Tibial nerve (tissue), 4 donors: ENCODE data around the gene MYO1D. TPM values are rescaled to one million over a fixed set of nuclear protein-coding genes. Genes with fewer than 3 reads are reported as not detected.
"Not testable (repeated sequence)": the region's sequence is repeated elsewhere in the genome, so short reads cannot be mapped to it uniquely, and the experiment has no call there.

Experiments used
- DNase-seq, 2 donors: peaks; one replicate each; pipeline ENCODE4 v3.0.0-alpha.2; 2019; ENCODE audit warnings: low spot score in 2 of 2
- H3K27ac ChIP-seq, 4 donors: fragments of 200-600 bp; sonication (generic) in 3 of 4; one replicate each; pipeline ENCODE4 v1.5.1; 2017 to 2019; ENCODE audit warnings: mild to moderate bottlenecking in 1 of 4
- H3K27me3 ChIP-seq, 2 donors: fragments of 200-600 bp; sonication (generic) in 1 of 2; one replicate each; pipeline versions ENCODE4 v1.5.1 to v1.6.0; 2017 to 2019
- H3K36me3 ChIP-seq, 3 donors: fragments of 200-600 bp; sonication (generic); one replicate each; pipeline ENCODE4 v1.5.1; 2018 to 2019
- H3K4me1 ChIP-seq, 4 donors: fragments of 200-600 bp; sonication (generic) in 3 of 4; one replicate each; pipeline ENCODE4 v1.5.1; 2017 to 2019
- H3K4me3 ChIP-seq, 4 donors: fragments of 200-600 bp; sonication (generic) in 3 of 4; one replicate each; pipeline ENCODE4 v1.5.1; 2017 to 2019; ENCODE audit warnings: mild to moderate bottlenecking in 1 of 4, moderate library complexity in 1 of 4
- H3K9me3 ChIP-seq, 4 donors: fragments of 200-600 bp; sonication (generic) in 3 of 4; one replicate each; pipeline ENCODE4 v1.5.1; 2017 to 2019
- CTCF ChIP-seq, 5 experiments: fragments of 200-600 bp in 3 of 5; fragments of 450-650 bp in 2 of 5; sonication (generic) in 3 of 5; IDR thresholded peaks; one replicate each; pipeline ENCODE4 v1.5.1; 2016 to 2019; ENCODE audit warnings: antibody characterized with exemption in 5 of 5, mild to moderate bottlenecking in 3 of 5, moderate library complexity in 2 of 5
- EP300 ChIP-seq, 2 donors: sonication (generic); formaldehyde crosslinking; IDR thresholded peaks; one replicate each; pipeline ENCODE4 v1.6.1; 2017; ENCODE audit warnings: antibody characterized with exemption in 2 of 2, mild to moderate bottlenecking in 1 of 2
- POLR2A ChIP-seq, 2 donors: fragments of 450-650 bp; IDR thresholded peaks; one replicate each; pipeline ENCODE4 v1.6.1; 2017; ENCODE audit warnings: antibody characterized with exemption in 2 of 2, mild to moderate bottlenecking in 2 of 2, moderate library complexity in 2 of 2
- WGBS, 2 donors: methylation state at CpG; one replicate each; pipeline ENCODE4 v1.1.5; 2018; 5-methylcytosine and 5-hydroxymethylcytosine counted together
- total RNA-seq, 4 donors: library from RNA; depleted of rRNA; stranded (reverse); fragments of >200 nt; gene quantifications; one replicate each; pipeline ENCODE4 v1.1.0, GENCODE V29; 2016

The MYO1D gene
- total RNA-seq, 4 donors from 2014 or later: 28.5 to 49.6 (median 42.4) TPM

DNA sequence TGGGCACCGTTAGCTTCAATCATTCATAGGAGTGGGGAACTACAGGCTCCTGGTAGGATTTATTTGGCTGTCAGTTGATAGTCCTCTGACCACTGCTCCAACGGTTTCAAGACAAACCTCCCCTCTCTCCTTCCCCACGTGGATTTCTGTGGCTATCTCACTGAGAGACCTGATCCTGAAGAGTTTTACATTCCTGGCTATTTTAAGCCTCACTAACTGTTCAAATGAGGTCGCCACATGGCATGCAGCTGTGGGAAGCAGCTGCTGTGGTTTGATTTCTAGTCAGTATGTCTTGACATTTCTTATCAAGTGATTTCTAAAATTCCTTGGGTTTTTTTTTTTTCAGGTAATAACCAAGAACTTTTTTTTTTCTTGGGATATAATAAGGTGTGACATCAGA is 351.8 kb downstream of the MYO1D start:
- H3K27me3 ChIP-seq: no peaks in the 10 kb centered on the region
- DNase-seq: no peak
- H3K4me1 ChIP-seq: peaks cover 0 to 6% (median 3%) of the 10 kb centered on the region in 4 donors
- H3K9me3 ChIP-seq: no peaks in the 10 kb centered on the region
- H3K27ac ChIP-seq: no peak overlapping the region
- H3K36me3 ChIP-seq: peaks cover 0 to 5% (median 0%) of the 10 kb centered on the region in 3 donors
- WGBS, 2 donors: 34 to 45% methylated on average over 4 of the region's 4 CpGs
- H3K4me3 ChIP-seq: no peak overlapping the region
- TF ChIP-seq EP300 (IDR thresholded peaks at IDR 0.05) (no peak), CTCF (IDR thresholded peaks at IDR 0.05) (no peak), POLR2A (IDR thresholded peaks at IDR 0.05) (no peak)

GRCh38 chr17:32524553-32524880 is 352.4 kb downstream of the MYO1D start:
- H3K27me3 ChIP-seq: not testable (repeated sequence)

DNA sequence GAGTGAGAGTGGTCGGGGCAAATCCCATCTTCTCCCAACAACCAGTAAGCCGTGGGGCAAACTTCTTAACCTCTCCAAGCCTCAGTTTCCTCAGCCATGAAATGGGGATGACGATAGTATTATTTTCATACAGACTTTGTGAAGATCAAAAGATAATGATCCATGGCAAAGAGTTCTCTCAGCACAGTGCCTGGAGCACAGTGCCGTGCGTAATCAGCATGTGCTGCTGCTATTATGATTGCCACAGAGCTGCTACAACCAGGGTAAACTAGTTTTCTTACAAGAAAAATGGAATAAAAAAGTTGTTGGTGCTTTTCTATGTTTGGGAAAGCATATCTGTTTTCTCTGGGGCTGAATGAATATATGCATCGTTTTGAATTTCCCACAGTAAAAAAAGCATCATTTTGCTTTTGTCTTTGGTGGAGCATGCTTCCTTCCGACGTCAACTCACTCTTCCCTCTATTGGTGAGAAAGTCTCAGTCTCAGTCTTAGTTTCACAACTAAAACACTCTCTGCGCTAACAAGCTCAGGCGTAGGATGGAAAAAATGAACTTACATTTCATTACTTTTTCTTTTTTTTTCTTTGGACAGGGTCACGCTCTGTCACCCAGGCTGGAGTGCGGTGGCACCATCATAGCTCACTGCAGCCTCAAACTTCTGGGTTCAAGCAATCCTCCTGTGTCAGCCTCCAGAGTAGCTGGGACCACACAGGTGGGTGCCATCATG is 352.9 kb downstream of the MYO1D start:
- no peaks in the 10 kb centered on the region for H3K9me3 ChIP-seq
- peaks cover 0 to 5% (median 0%) of the 10 kb centered on the region in 3 donors for H3K36me3 ChIP-seq
- DNase-seq: no peak
- H3K27ac ChIP-seq: no peak overlapping the region
- peaks cover 0 to 14% (median 7%) of the 10 kb centered on the region in 4 donors for H3K4me1 ChIP-seq
- no peaks in the 10 kb centered on the region for H3K27me3 ChIP-seq
- no peak overlapping the region for H3K4me3 ChIP-seq
- WGBS, 2 donors: 81 to 84% methylated on average over 12 of the region's 12 CpGs
- no peak for TF ChIP-seq CTCF (IDR thresholded peaks at IDR 0.05)
- no peak for TF ChIP-seq EP300 (IDR thresholded peaks at IDR 0.05)
- TF ChIP-seq POLR2A (IDR thresholded peaks at IDR 0.05): no peak

More at GRCh38 chr17:32524553-32524880, 352.4 kb downstream of the MYO1D start:
- H3K27ac ChIP-seq, H3K4me3 ChIP-seq, H3K36me3 ChIP-seq, H3K9me3 ChIP-seq, DNase-seq: not testable (repeated sequence)
- H3K4me1 ChIP-seq: peaks cover 0 to 12% (median 6%) of the 10 kb centered on the region in 4 donors
- WGBS, 2 donors: 98% methylated on average over 6 of the region's 6 CpGs

- Histone ChIP-seq H3K4me1 (peaks cover 0 to 18% (median 11%) of the 10 kb centered on the region in 4 donors), H3K36me3 (no peaks in the 10 kb centered on the region), H3K9me3 (no peaks in the 10 kb centered on the region), H3K27ac (no peak overlapping the region), H3K4me3 (no peak overlapping the region), H3K27me3 (no peaks in the 10 kb centered on the region)
- TF ChIP-seq EP300 (IDR thresholded peaks at IDR 0.05) (no peak), CTCF (IDR thresholded peaks at IDR 0.05) (no peak), POLR2A (IDR thresholded peaks at IDR 0.05) (no peak)
- 77 to 85% methylated on average over 11 of the region's 11 CpGs for WGBS, 2 donors
- no peak for DNase-seq
Measured at GRCh38 chr17:32523017-32523680, 353.8 kb downstream of the MYO1D start.

GRCh38 chr17:32520737-32521404 is 356.1 kb downstream of the MYO1D start:
- Histone ChIP-seq H3K4me1 (peaks cover 0 to 18% (median 11%) of the 10 kb centered on the region in 4 donors), H3K27ac (peak overlapping the region in 1 of 4 donors; percentile 9), H3K9me3 (no peaks in the 10 kb centered on the region), H3K36me3 (no peaks in the 10 kb centered on the region), H3K4me3 (no peak overlapping the region), H3K27me3 (no peaks in the 10 kb centered on the region)
- no peak for DNase-seq
- no peak for TF ChIP-seq POLR2A (IDR thresholded peaks at IDR 0.05)
- no peak for TF ChIP-seq EP300 (IDR thresholded peaks at IDR 0.05)
- no peak for TF ChIP-seq CTCF (IDR thresholded peaks at IDR 0.05)
- 95 to 96% methylated on average over 9 of the region's 9 CpGs for WGBS, 2 donors
